Parathyroid adenoma (tissue), 2 donors: Measurements from ENCODE around the gene CLPSL2.

Experiments
- H2AFZ ChIP-seq: fragments of 300-600 bp; sonication (generic); one replicate; pipeline ENCODE4 v1.7.0; 2017; ENCODE audit warnings: antibody characterized with exemption, mild to moderate bottlenecking
- H3K27ac ChIP-seq: fragments of 300-600 bp; sonication (generic); one replicate; pipeline ENCODE4 v1.7.0; 2017
- H3K27me3 ChIP-seq: fragments of 300-600 bp; sonication (generic); one replicate; pipeline ENCODE4 v1.7.0; 2017; ENCODE audit warnings: low read length; ENCODE audit not compliant: control insufficient read depth, insufficient read depth
- H3K36me3 ChIP-seq: fragments of 300-600 bp; sonication (generic); one replicate; pipeline ENCODE4 v1.7.0; 2017; ENCODE audit warnings: low read length; ENCODE audit not compliant: control insufficient read depth, insufficient read depth
- H3K4me1 ChIP-seq: fragments of 300-600 bp; sonication (generic); one replicate; pipeline ENCODE4 v1.7.0; 2017; ENCODE audit warnings: control low read depth
- H3K4me2 ChIP-seq: fragments of 300-600 bp; sonication (generic); one replicate; pipeline ENCODE4 v1.7.0; 2017; ENCODE audit warnings: low read length
- H3K4me3 ChIP-seq: fragments of 300-600 bp; sonication (generic); one replicate; pipeline ENCODE4 v1.7.0; 2017; ENCODE audit warnings: low read depth, low read length
- H3K79me2 ChIP-seq: fragments of 300-600 bp; sonication (generic); one replicate; pipeline ENCODE4 v1.7.0; 2017; ENCODE audit warnings: control low read depth
- H3K9ac ChIP-seq: fragments of 300-600 bp; sonication (generic); one replicate; pipeline ENCODE4 v1.7.0; 2017; ENCODE audit warnings: mild to moderate bottlenecking
- H3K9me3 ChIP-seq: fragments of 300-600 bp; sonication (generic); one replicate; pipeline ENCODE4 v1.7.0; 2017; ENCODE audit warnings: low read length; ENCODE audit not compliant: control insufficient read depth
- TF ChIP-seq, protein P1 (sequence below): fragments of 300-600 bp; sonication (generic); IDR thresholded peaks from one replicate; pipeline ENCODE4 v1.7.0; 2017; ENCODE audit warnings: antibody characterized with exemption, mild to moderate bottlenecking
- donor health status: primary hyperparathyroidism.

Gene CLPSL2

DNA sequence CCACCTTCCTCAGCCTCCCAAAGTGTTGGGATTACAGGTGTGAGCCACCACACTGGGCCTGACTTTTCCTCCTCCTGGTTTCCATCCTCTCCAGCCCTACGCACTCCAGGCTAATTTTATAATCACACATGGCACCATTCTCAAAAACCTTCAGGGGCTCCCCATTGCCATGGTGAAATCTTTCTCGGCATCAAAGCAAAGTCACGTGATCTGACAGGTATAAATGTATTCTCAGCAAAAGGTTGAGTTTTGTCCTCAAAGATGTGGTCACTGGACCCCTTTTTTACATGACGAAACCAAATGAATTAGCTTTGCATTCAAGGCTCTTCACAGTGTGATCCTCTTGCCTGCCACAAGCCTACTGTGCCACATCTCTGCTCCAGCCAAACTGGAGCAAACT is 24.1 kb upstream of the CLPSL2 start:
- Histone ChIP-seq H2AFZ (no peak overlapping the region), H3K9ac (no peak overlapping the region), H3K36me3 (no peaks in the 10 kb centered on the region), H3K27ac (no peak overlapping the region), H3K9me3 (no peaks in the 10 kb centered on the region), H3K4me2 (no peak overlapping the region), H3K4me3 (no peak overlapping the region), H3K4me1 (no peaks in the 10 kb centered on the region), H3K79me2 (no peaks in the 10 kb centered on the region), H3K27me3 (no peaks in the 10 kb centered on the region)
- TF ChIP-seq, protein P1, sequence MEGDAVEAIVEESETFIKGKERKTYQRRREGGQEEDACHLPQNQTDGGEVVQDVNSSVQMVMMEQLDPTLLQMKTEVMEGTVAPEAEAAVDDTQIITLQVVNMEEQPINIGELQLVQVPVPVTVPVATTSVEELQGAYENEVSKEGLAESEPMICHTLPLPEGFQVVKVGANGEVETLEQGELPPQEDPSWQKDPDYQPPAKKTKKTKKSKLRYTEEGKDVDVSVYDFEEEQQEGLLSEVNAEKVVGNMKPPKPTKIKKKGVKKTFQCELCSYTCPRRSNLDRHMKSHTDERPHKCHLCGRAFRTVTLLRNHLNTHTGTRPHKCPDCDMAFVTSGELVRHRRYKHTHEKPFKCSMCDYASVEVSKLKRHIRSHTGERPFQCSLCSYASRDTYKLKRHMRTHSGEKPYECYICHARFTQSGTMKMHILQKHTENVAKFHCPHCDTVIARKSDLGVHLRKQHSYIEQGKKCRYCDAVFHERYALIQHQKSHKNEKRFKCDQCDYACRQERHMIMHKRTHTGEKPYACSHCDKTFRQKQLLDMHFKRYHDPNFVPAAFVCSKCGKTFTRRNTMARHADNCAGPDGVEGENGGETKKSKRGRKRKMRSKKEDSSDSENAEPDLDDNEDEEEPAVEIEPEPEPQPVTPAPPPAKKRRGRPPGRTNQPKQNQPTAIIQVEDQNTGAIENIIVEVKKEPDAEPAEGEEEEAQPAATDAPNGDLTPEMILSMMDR, result no peak

DNA sequence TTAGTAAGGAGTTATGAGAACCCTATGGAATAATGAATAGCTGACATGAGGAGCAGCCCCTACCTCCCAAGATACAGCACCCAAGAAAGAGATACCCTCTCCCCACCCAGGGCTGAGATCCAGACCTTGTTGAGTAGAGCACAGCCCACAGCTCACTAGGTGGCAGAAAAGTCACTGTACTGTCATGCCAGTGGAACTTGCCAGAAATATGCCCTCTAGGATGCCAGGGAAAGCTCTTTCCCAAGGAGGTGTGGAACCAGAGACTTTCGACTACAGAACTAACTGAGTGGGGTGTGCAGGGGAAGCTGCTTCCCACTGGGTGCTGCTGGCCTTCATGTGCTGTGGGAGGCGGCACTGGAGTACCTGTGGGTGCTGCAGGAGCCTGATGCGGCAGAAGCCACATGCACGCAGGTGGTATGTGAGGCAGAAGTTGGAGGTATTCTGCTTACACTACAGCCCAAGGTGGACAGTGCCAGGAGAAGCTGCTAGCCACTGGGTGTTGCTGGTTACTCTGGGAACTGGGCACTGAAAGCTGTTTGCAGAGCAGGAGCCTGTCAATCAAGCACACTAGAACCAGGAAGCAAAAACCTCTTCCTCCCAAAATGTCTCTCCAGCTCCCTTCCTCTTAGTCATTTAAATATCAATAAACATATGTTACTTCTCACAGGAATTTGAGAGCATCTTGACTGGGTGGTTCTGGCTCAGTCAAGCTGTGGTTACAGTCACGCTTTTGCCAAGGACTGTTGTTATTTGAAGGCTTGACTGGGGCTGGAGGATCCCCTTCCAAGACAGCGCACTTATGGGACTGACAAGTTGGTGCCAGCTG is 21.7 kb upstream of the CLPSL2 start:
- no peak overlapping the region for H3K27ac ChIP-seq
- no peak overlapping the region for H3K9ac ChIP-seq
- TF ChIP-seq, protein P1, result no peak

DNA sequence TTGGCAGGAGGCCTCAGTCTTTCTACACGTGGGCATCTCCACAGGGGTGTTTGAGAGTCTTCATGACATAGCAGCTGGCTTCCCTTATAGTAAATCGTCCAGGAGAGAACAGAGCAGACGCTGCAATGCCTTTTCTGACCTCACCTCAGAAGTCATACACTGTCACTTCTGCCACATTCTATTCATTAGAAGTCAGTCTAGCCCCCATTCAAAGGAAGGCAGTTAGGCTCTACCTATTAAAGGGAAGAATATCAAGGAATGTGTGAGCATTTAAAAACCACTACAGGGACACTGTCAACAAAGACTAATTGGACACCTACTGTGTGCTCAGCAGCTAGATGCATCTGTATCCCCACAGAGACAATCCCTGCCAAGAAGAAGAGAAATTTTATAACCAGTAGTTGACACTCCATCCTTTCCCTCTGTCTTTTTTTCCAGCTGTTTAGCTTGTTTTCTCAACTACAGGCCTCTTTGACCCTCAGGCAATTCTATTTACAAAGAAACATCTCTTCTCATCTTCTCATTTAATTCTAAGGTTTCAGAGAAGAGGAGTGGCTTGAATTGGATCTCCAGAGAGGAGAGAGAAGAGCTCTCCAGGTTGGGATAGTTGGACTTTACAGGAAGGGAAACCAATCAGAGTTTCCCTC is 21.0 kb upstream of the CLPSL2 start:
- H3K36me3 ChIP-seq, result no peaks in the 10 kb centered on the region
- no peaks in the 10 kb centered on the region for H3K79me2 ChIP-seq
- no peak overlapping the region for H2AFZ ChIP-seq
- no peaks in the 10 kb centered on the region for H3K9me3 ChIP-seq
- H3K4me3 ChIP-seq, result no peak overlapping the region
- H3K27ac ChIP-seq, result no peak overlapping the region
- TF ChIP-seq, protein P1, result no peak
- no peak overlapping the region for H3K4me2 ChIP-seq
- H3K27me3 ChIP-seq, result no peaks in the 10 kb centered on the region
- no peak overlapping the region for H3K9ac ChIP-seq
- H3K4me1 ChIP-seq, result no peaks in the 10 kb centered on the region

More for the DNA sequence above, 21.7 kb upstream of the CLPSL2 start:
- H3K27me3 ChIP-seq, result no peaks in the 10 kb centered on the region
- no peak overlapping the region for H2AFZ ChIP-seq
- H3K79me2 ChIP-seq, result no peaks in the 10 kb centered on the region
- no peak overlapping the region for H3K4me2 ChIP-seq
- H3K36me3 ChIP-seq, result no peaks in the 10 kb centered on the region
- no peak overlapping the region for H3K4me3 ChIP-seq
- H3K9me3 ChIP-seq, result no peaks in the 10 kb centered on the region
- H3K4me1 ChIP-seq, result no peaks in the 10 kb centered on the region

DNA sequence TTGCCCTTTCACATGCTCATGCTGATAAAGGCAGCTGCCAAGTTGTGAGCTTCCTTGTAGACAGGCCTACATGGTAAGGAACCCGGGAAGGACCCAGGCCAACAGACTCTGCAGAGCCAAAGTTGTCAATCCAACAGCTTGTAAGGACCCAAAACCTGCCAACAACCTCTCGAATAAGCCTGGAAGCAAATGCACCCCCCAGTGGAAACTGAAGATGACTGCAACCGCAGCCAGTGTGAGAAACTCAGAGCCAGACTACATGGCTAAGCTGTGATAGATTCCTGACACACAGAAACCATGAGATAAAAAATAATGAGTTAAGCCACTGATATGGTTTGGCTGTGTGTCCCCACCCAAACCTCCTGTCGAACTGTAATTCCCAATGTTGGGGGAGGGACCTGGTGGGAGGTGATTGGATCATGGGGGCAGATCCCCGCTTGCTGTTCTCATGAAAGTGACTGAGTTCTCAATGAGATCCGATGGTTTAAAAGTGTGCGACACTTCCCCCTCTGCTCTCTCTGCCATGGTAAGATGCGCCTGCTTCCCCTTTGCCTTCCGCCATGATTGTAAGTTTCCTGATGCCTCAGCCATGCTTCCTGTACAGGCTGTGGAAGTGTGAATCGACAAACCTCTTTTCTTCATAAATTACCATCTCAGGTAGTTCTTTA is 18.8 kb upstream of the CLPSL2 start:
- Histone ChIP-seq H3K4me2 (no peak overlapping the region), H3K27ac (no peak overlapping the region), H3K4me1 (no peaks in the 10 kb centered on the region), H2AFZ (no peak overlapping the region), H3K4me3 (no peak overlapping the region), H3K27me3 (no peaks in the 10 kb centered on the region), H3K36me3 (no peaks in the 10 kb centered on the region), H3K9ac (no peak overlapping the region), H3K9me3 (no peaks in the 10 kb centered on the region), H3K79me2 (no peaks in the 10 kb centered on the region)
- TF ChIP-seq, protein P1, result peak; percentile 7
